Liver (tissue), 9 donors: ENCODE measurements around the gene JAK1. TPM values are rescaled to one million over a fixed set of nuclear protein-coding genes. Genes with fewer than 3 reads are reported as not detected.

ENCODE experiments used
- DNase-seq: peaks from one replicate; pipeline ENCODE4 v3.0.0-alpha.2; 2017; ENCODE audit warnings: low spot score
- H3K27ac ChIP-seq, 2 donors: one replicate each; pipeline ENCODE4 v1.7.0; 2013; ENCODE audit warnings: inconsistent platforms in 2 of 2, low read length in 2 of 2, control low read depth in 1 of 2, low read depth in 1 of 2, mild to moderate bottlenecking in 1 of 2
- H3K27me3 ChIP-seq, 4 donors: one replicate each; pipeline versions ENCODE4 v1.6.1 to v1.7.0; 2013; ENCODE audit warnings: low read length in 3 of 4, inconsistent platforms in 1 of 4, mild to moderate bottlenecking in 1 of 4, moderate library complexity in 1 of 4; ENCODE audit not compliant: control insufficient read depth in 4 of 4, insufficient read depth in 4 of 4
- H3K36me3 ChIP-seq, 4 donors: one replicate each; pipeline versions ENCODE4 v1.6.1 to v1.7.0; 2013; ENCODE audit warnings: low read length in 3 of 4, mild to moderate bottlenecking in 3 of 4, low read depth in 1 of 4, moderate library complexity in 1 of 4; ENCODE audit not compliant: control insufficient read depth in 4 of 4, insufficient read depth in 3 of 4
- H3K4me1 ChIP-seq, 4 donors: one replicate each; pipeline versions ENCODE4 v1.6.1 to v1.7.0; 2013; ENCODE audit warnings: low read length in 3 of 4, mild to moderate bottlenecking in 3 of 4, moderate library complexity in 1 of 4; ENCODE audit not compliant: control insufficient read depth in 4 of 4, insufficient read depth in 4 of 4
- H3K4me3 ChIP-seq, 3 donors: one replicate each; pipeline versions ENCODE4 v1.6.1 to v1.7.0; 2013; ENCODE audit warnings: low read length in 3 of 3, control low read depth in 1 of 3, low read depth in 1 of 3, mild to moderate bottlenecking in 1 of 3
- H3K9ac ChIP-seq, 2 donors: one replicate each; pipeline ENCODE4 v1.7.0; 2013; ENCODE audit warnings: low read length in 2 of 2, mild to moderate bottlenecking in 2 of 2, moderate library complexity in 2 of 2, control low read depth in 1 of 2, low read depth in 1 of 2
- H3K9me3 ChIP-seq, 4 donors: one replicate each; pipeline versions ENCODE4 v1.6.1 to v1.7.0; 2013; ENCODE audit warnings: low read length in 3 of 4; ENCODE audit not compliant: control insufficient read depth in 4 of 4
- EGR1 ChIP-seq, 2 donors: IDR thresholded peaks; 2 replicates each; pipeline ENCODE4 v1.6.1; 2016 to 2018; ENCODE audit warnings: antibody characterized with exemption in 2 of 2, low read depth in 2 of 2
- FOXA1 ChIP-seq: IDR thresholded peaks from 2 replicates; pipeline ENCODE4 v1.6.1; 2016; ENCODE audit warnings: antibody characterized with exemption
- FOXA2 ChIP-seq: IDR thresholded peaks from 2 replicates; pipeline ENCODE4 v1.6.1; 2016; ENCODE audit warnings: antibody characterized with exemption
- HNF4A ChIP-seq, 2 donors: conservative IDR thresholded peaks; 2 replicates each; pipeline ENCODE4 v1.6.1; 2016; ENCODE audit warnings: antibody characterized with exemption in 2 of 2, mild to moderate bottlenecking in 2 of 2
- HNF4G ChIP-seq: IDR thresholded peaks from 2 replicates; pipeline ENCODE4 v1.6.1; 2016; ENCODE audit warnings: antibody characterized with exemption
- JUND ChIP-seq, 2 donors: IDR thresholded peaks; 2 replicates each; pipeline ENCODE4 v1.6.1; 2016; ENCODE audit warnings: antibody characterized with exemption in 2 of 2
- NR2F2 ChIP-seq: IDR thresholded peaks from 2 replicates; pipeline ENCODE4 v1.6.1; 2016; ENCODE audit warnings: antibody characterized with exemption
- RAD21 ChIP-seq, 2 donors: IDR thresholded peaks; 2 replicates each; pipeline ENCODE4 v1.6.1; 2016; ENCODE audit warnings: antibody characterized with exemption in 2 of 2, mild to moderate bottlenecking in 2 of 2
- RXRA ChIP-seq, 2 donors: IDR thresholded peaks; 2 replicates each; pipeline ENCODE4 v1.6.1; 2017 to 2018; ENCODE audit warnings: antibody characterized with exemption in 2 of 2, mild to moderate bottlenecking in 1 of 2
- SP1 ChIP-seq: IDR thresholded peaks from 2 replicates; pipeline ENCODE4 v1.6.1; 2018; ENCODE audit warnings: antibody characterized with exemption, mild to moderate bottlenecking
- YY1 ChIP-seq: IDR thresholded peaks from 2 replicates; pipeline ENCODE4 v1.6.1; 2016; ENCODE audit warnings: antibody characterized with exemption, mild to moderate bottlenecking
- WGBS: extraction: QIAGEN DNeasy Blood & Tissue Kit; methylation state at CpG from one replicate; pipeline ENCODE4 v1.1.7; 2013; 5-methylcytosine and 5-hydroxymethylcytosine counted together
- polyA plus RNA-seq, 2 donors: library from polyadenylated mRNA; stranded (reverse) in 1 of 2; unstranded in 1 of 2; fragments of 200-250 nt in 1 of 2; fragments of >200 nt in 1 of 2; fragmentation: Nextera tagmentation in 1 of 2; extraction: Ambion mirVana in 1 of 2; gene quantifications; one replicate each; pipeline versions ENCODE4 v1.2.1 to v1.2.3, GENCODE V29; 2013 to 2015
- total RNA-seq, 2 donors: library from RNA; depleted of rRNA; stranded (reverse); fragments of >200 nt; gene quantifications; one replicate each; pipeline ENCODE4 v1.2.3, GENCODE V29; 2014
- TF ChIP-seq, protein P1 (sequence below): IDR thresholded peaks from 2 replicates; pipeline ENCODE4 v1.6.1; 2016; ENCODE audit warnings: antibody characterized with exemption
- TF ChIP-seq, protein P2 (sequence below): IDR thresholded peaks from 2 replicates; pipeline ENCODE4 v1.6.1; 2016; ENCODE audit warnings: antibody characterized with exemption
- TF ChIP-seq, protein P3 (sequence below): IDR thresholded peaks from 2 replicates; pipeline ENCODE4 v1.6.1; 2016; ENCODE audit warnings: antibody characterized with exemption, mild to moderate bottlenecking
- donor health status: healthy.
- donor health status: healthy.
- donor health status: healthy.
- donor health status: healthy.
- donor health status: healthy.

JAK1 gene
- total and polyA plus RNA-seq, 4 donors: 24.1 to 68.6 (median 34.5) TPM

DNA sequence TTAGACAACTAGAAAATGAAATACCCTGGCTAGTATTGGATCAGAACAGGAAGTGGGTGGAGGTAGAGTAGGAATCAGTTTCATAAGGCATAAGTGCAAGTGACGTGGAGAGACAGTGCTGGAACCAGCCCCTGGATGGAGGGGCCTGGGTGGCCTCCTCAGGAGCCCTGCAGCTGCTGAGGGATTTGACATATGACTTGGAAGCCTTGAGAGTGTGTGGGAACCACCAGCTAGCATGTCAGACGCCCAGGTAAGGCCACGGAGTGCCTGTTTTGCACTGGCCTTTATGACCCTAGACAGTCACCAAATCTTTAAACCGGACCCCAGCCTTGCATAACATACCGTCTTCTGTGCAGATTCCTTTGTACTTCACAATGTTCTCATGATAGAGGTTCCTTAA is 127.1 kb downstream of the JAK1 start:
- peaks cover 17 to 86% (median 74%) of the 10 kb centered on the region in 4 donors for H3K36me3 ChIP-seq
- no peak overlapping the region for H3K9ac ChIP-seq
- no peaks in the 10 kb centered on the region for H3K9me3 ChIP-seq
- no peak overlapping the region for H3K27ac ChIP-seq
- no peaks in the 10 kb centered on the region for H3K27me3 ChIP-seq
- TF ChIP-seq, protein P1, sequence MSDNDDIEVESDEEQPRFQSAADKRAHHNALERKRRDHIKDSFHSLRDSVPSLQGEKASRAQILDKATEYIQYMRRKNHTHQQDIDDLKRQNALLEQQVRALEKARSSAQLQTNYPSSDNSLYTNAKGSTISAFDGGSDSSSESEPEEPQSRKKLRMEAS: no peak
- TF ChIP-seq HNF4A (conservative IDR thresholded peaks at IDR 0.05) (no peak), NR2F2 (no peak), FOXA2 (no peak), RAD21 (IDR thresholded peaks at IDR 0.05) (no peak), JUND (IDR thresholded peaks at IDR 0.05) (no peak), RXRA (IDR thresholded peaks at IDR 0.05) (no peak)
- 92% methylated on average over 5 of the region's 5 CpGs for WGBS
- no peak overlapping the region for H3K4me3 ChIP-seq
- no peak for DNase-seq
- no peaks in the 10 kb centered on the region for H3K4me1 ChIP-seq

DNA sequence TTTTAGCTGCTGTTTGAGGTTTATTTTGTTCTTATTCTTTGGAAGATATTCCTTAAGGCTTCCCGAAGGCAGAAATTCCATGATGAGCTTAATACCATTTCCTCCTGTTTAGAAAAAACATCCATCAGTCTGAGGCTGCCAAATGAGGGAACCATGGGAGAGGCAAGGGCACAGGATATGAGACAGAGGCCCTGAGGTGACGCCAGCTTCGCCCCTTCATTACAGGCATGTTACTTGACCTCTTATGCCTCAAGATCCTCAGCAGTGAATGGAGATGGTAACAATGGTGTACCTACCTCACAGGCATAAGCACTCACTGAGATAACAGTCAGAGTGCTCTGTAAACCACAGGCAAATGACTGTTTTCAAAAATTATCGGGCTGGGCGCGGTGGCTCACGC is 127.9 kb downstream of the JAK1 start:
- no peak overlapping the region for H3K4me3 ChIP-seq
- WGBS: 92% methylated on average over 7 of the region's 7 CpGs
- no peaks in the 10 kb centered on the region for H3K9me3 ChIP-seq
- H3K9ac ChIP-seq: no peak overlapping the region
- no peak overlapping the region for H3K27ac ChIP-seq
- no peak for TF ChIP-seq SP1
- TF ChIP-seq FOXA2: no peak
- no peak for TF ChIP-seq EGR1 (IDR thresholded peaks at IDR 0.05; ENCODE audit: low read depth in 2 of 2)
- TF ChIP-seq YY1: no peak
- TF ChIP-seq HNF4A (conservative IDR thresholded peaks at IDR 0.05): no peak
- TF ChIP-seq FOXA1: no peak
- TF ChIP-seq RAD21 (IDR thresholded peaks at IDR 0.05): no peak
- TF ChIP-seq, protein P1: no peak
- DNase-seq: no peak
- H3K4me1 ChIP-seq: no peaks in the 10 kb centered on the region
- H3K36me3 ChIP-seq: peaks cover 15 to 87% (median 74%) of the 10 kb centered on the region in 4 donors
- H3K27me3 ChIP-seq: no peaks in the 10 kb centered on the region

DNA sequence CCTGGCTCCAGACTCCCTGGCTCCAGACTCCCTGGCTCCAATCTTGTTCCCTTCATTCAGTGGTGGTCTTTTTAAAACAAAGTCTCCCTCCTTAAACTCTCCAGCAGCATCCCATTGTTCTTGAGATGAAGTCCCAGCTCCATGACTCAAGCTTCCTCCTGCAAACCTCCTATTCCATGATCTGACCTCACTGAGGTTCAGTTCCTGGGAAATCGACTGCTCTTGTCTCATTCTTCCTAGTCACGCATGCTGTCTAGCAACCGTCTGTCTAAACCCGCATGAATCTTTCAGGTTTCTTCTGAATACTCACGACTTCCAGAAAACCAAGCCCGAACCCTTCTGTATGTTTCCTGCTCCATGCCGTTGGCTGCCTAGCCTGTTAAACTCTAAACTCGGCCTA is 129.5 kb downstream of the JAK1 start:
- H3K4me3 ChIP-seq: no peak overlapping the region
- H3K36me3 ChIP-seq: peaks cover 17 to 87% (median 77%) of the 10 kb centered on the region in 4 donors
- DNase-seq: no peak
- TF ChIP-seq RXRA (IDR thresholded peaks at IDR 0.05): no peak
- no peak for TF ChIP-seq HNF4G
- no peak for TF ChIP-seq NR2F2
- TF ChIP-seq, protein P2, sequence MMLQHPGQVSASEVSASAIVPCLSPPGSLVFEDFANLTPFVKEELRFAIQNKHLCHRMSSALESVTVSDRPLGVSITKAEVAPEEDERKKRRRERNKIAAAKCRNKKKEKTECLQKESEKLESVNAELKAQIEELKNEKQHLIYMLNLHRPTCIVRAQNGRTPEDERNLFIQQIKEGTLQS: no peak
- no peak for TF ChIP-seq RAD21 (IDR thresholded peaks at IDR 0.05)
- TF ChIP-seq FOXA1: no peak
- TF ChIP-seq, protein P3, sequence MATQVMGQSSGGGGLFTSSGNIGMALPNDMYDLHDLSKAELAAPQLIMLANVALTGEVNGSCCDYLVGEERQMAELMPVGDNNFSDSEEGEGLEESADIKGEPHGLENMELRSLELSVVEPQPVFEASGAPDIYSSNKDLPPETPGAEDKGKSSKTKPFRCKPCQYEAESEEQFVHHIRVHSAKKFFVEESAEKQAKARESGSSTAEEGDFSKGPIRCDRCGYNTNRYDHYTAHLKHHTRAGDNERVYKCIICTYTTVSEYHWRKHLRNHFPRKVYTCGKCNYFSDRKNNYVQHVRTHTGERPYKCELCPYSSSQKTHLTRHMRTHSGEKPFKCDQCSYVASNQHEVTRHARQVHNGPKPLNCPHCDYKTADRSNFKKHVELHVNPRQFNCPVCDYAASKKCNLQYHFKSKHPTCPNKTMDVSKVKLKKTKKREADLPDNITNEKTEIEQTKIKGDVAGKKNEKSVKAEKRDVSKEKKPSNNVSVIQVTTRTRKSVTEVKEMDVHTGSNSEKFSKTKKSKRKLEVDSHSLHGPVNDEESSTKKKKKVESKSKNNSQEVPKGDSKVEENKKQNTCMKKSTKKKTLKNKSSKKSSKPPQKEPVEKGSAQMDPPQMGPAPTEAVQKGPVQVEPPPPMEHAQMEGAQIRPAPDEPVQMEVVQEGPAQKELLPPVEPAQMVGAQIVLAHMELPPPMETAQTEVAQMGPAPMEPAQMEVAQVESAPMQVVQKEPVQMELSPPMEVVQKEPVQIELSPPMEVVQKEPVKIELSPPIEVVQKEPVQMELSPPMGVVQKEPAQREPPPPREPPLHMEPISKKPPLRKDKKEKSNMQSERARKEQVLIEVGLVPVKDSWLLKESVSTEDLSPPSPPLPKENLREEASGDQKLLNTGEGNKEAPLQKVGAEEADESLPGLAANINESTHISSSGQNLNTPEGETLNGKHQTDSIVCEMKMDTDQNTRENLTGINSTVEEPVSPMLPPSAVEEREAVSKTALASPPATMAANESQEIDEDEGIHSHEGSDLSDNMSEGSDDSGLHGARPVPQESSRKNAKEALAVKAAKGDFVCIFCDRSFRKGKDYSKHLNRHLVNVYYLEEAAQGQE: no peak
- H3K9me3 ChIP-seq: no peaks in the 10 kb centered on the region
- H3K4me1 ChIP-seq: no peaks in the 10 kb centered on the region
- no peak overlapping the region for H3K9ac ChIP-seq
- H3K27me3 ChIP-seq: no peaks in the 10 kb centered on the region
- no peak overlapping the region for H3K27ac ChIP-seq
- WGBS: 92% methylated on average over 8 of the region's 8 CpGs
